ENCODE data around the gene IZUMO4.

Gene IZUMO4

DNA sequence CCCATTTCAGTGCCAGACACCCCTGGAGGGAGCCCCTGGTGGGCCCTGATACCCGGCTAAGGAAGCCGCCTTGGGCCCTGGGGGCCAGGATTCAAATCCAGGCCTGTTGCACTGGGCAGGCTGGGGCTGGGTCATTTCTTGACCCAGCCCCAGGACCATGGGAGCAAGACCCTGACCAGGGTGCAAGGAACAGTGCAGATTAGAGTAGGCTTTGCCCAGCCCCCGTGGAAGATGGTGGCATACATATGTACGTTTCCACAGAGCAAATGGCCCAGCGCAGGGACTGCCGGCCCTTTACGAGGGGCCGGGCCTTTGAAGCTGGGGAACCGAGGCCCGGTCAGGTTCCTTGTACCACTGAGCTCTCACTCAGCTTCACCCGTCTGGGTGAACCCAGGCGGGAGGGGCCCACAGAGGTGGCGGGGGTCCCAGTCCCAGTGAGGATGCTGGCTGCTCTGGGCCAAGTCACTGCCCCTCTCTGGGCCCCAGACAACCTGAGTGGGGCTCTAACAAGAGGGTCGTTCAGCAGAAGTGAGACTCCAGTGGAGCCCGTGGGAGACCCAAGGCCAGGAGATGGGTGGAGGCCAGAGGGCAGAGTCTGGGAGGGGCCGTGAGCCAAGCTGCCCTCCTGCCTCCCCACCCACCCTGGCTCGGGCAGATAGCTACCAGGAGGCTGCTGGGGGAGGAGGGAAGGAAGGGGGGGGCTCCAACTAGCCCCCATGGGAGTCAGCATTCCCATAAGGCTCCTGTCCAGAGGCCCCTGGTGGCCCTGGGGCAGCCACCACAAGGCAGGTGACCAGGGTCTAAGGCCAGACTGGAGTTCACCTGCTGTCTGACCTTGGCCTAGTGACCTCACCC is 48.4 kb upstream of the IZUMO4 start:
- TF ChIP-seq EZH2phosphoT487 (IDR thresholded peaks at IDR 0.05; ENCODE audit: borderline replicate concordance) (no peak), CTCF (conservative IDR thresholded peaks at IDR 0.05; ENCODE audit: low read length) (no peak)
- Histone ChIP-seq H3K4me1 (ENCODE audit: insufficient read depth, low read length, poor library complexity, severe bottlenecking) (peaks cover 52% of the 10 kb centered on the region), H4K20me1 (ENCODE audit: insufficient read depth, low read length, poor library complexity, severe bottlenecking) (peaks cover 60% of the 10 kb centered on the region), H3K9me2 (replicated peaks; ENCODE audit: low read depth, low read length) (no peaks in the 10 kb centered on the region), H3K9ac (ENCODE audit: low read depth, low read length, poor library complexity, severe bottlenecking) (peak overlapping the region; percentile 84), H2AFZ (ENCODE audit: low read length) (no peak overlapping the region), H3K9me3 (ENCODE audit: insufficient read depth, low read depth, low read length) (no peaks in the 10 kb centered on the region), H3F3A (ENCODE audit: low read depth) (0 out of 2 replicates have a peak, but pooled peaks cover 2% of the 10 kb centered on the region), H3K79me2 (ENCODE audit: insufficient read depth, low read length) (peaks cover 62% of the 10 kb centered on the region), H3K27me3 (ENCODE audit: insufficient read depth, low read length, poor library complexity, severe bottlenecking) (no peaks in the 10 kb centered on the region), H3K36me3 (ENCODE audit: insufficient read depth, low read length) (no peaks in the 10 kb centered on the region), H3K4me2 (ENCODE audit: low read depth, low read length, poor library complexity, severe bottlenecking) (peak overlapping the region; percentile 85), H3K4me3 (ENCODE audit: low read length, poor library complexity, severe bottlenecking) (peak overlapping the region; percentile 79)

GRCh38 chr19:2048959-2049740 is 47.6 kb upstream of the IZUMO4 start:
- H3K4me3 ChIP-seq (ENCODE audit: low read length, poor library complexity, severe bottlenecking), result peak overlapping the region; percentile 79
- no peaks in the 10 kb centered on the region for H3K9me2 ChIP-seq (replicated peaks; ENCODE audit: low read depth, low read length)
- H3F3A ChIP-seq (ENCODE audit: low read depth), result 0 out of 2 replicates have a peak, but pooled peaks cover 2% of the 10 kb centered on the region
- H3K9me3 ChIP-seq (ENCODE audit: insufficient read depth, low read depth, low read length), result no peaks in the 10 kb centered on the region
- peaks cover 68% of the 10 kb centered on the region for H3K79me2 ChIP-seq (ENCODE audit: insufficient read depth, low read length)
- no peak for TF ChIP-seq CTCF (conservative IDR thresholded peaks at IDR 0.05; ENCODE audit: low read length)
- TF ChIP-seq EZH2phosphoT487 (IDR thresholded peaks at IDR 0.05; ENCODE audit: borderline replicate concordance), result no peak
- H3K27me3 ChIP-seq (ENCODE audit: insufficient read depth, low read length, poor library complexity, severe bottlenecking), result no peaks in the 10 kb centered on the region
- H2AFZ ChIP-seq (ENCODE audit: low read length), result no peak overlapping the region
- H4K20me1 ChIP-seq (ENCODE audit: insufficient read depth, low read length, poor library complexity, severe bottlenecking), result peaks cover 60% of the 10 kb centered on the region
- H3K9ac ChIP-seq (ENCODE audit: low read depth, low read length, poor library complexity, severe bottlenecking), result peak overlapping the region; percentile 84
- H3K4me1 ChIP-seq (ENCODE audit: insufficient read depth, low read length, poor library complexity, severe bottlenecking), result peaks cover 55% of the 10 kb centered on the region
- H3K36me3 ChIP-seq (ENCODE audit: insufficient read depth, low read length), result no peaks in the 10 kb centered on the region
- peak overlapping the region; percentile 85 for H3K4me2 ChIP-seq (ENCODE audit: low read depth, low read length, poor library complexity, severe bottlenecking)

- Histone ChIP-seq H3K79me2 (ENCODE audit: insufficient read depth, low read length) (peaks cover 67% of the 10 kb centered on the region), H3F3A (ENCODE audit: low read depth) (0 out of 2 replicates have a peak, but pooled peaks cover 2% of the 10 kb centered on the region), H4K20me1 (ENCODE audit: insufficient read depth, low read length, poor library complexity, severe bottlenecking) (peaks cover 59% of the 10 kb centered on the region), H3K9me2 (replicated peaks; ENCODE audit: low read depth, low read length) (no peaks in the 10 kb centered on the region), H3K4me3 (ENCODE audit: low read length, poor library complexity, severe bottlenecking) (peak overlapping the region; percentile 79), H3K27me3 (ENCODE audit: insufficient read depth, low read length, poor library complexity, severe bottlenecking) (no peaks in the 10 kb centered on the region), H2AFZ (ENCODE audit: low read length) (no peak overlapping the region), H3K36me3 (ENCODE audit: insufficient read depth, low read length) (no peaks in the 10 kb centered on the region), H3K4me1 (ENCODE audit: insufficient read depth, low read length, poor library complexity, severe bottlenecking) (peaks cover 51% of the 10 kb centered on the region), H3K9me3 (ENCODE audit: insufficient read depth, low read depth, low read length) (no peaks in the 10 kb centered on the region), H3K9ac (ENCODE audit: low read depth, low read length, poor library complexity, severe bottlenecking) (peak overlapping the region; percentile 84), H3K4me2 (ENCODE audit: low read depth, low read length, poor library complexity, severe bottlenecking) (peak overlapping the region; percentile 85)
- no peak for TF ChIP-seq CTCF (conservative IDR thresholded peaks at IDR 0.05; ENCODE audit: low read length)
- TF ChIP-seq EZH2phosphoT487 (IDR thresholded peaks at IDR 0.05; ENCODE audit: borderline replicate concordance), result no peak
These were observed 46.9 kb upstream of the IZUMO4 start for GRCh38 chr19:2049741-2050348.

Data from Loucy (cell line).